Prostate gland (tissue), 2 donors: Measurements from ENCODE around the gene SMAD9. TPM values are rescaled to one million over a fixed set of nuclear protein-coding genes. Genes with fewer than 3 reads are reported as not detected.

ENCODE experiments used
- DNase-seq: peaks from one replicate; pipeline ENCODE4 v3.0.0-alpha.2; 2019; ENCODE audit warnings: low spot score
- H3K27ac ChIP-seq, 2 donors: fragments of 200-600 bp; sonication (generic); 2 replicates each; pipeline ENCODE4 v1.5.1; 2017 to 2019
- H3K27me3 ChIP-seq: fragments of 200-600 bp; sonication (generic); replicated peaks from 2 replicates; pipeline ENCODE4 v1.5.1; 2019; ENCODE audit not compliant: insufficient read depth
- H3K36me3 ChIP-seq, 2 donors: fragments of 200-600 bp; sonication (generic); 1 replicate in 1 of 2; 2 replicates in 1 of 2; pipeline versions ENCODE4 v1.5.1 to v1.8.1; 2017 to 2019
- H3K4me1 ChIP-seq: fragments of 200-600 bp; sonication (generic); replicated peaks from 2 replicates; pipeline ENCODE4 v1.5.1; 2019
- H3K4me3 ChIP-seq, 2 donors: fragments of 200-600 bp; sonication (generic); 2 replicates each; pipeline ENCODE4 v1.5.1; 2017 to 2019
- H3K9me3 ChIP-seq: fragments of 200-600 bp; sonication (generic); 2 replicates; pipeline ENCODE4 v1.5.1; 2017
- CTCF ChIP-seq, 4 experiments: fragments of 200-600 bp in 2 of 4; fragments of 450-650 bp in 2 of 4; sonication (generic) in 2 of 4; IDR thresholded peaks; 1 replicate in 3 of 4; 2 replicates in 1 of 4; pipeline ENCODE4 v1.5.1; 2016 to 2019; ENCODE audit warnings: antibody characterized with exemption in 4 of 4, mild to moderate bottlenecking in 2 of 4, moderate library complexity in 2 of 4
- POLR2A ChIP-seq: fragments of 450-650 bp; IDR thresholded peaks from one replicate; pipeline ENCODE4 v1.6.1; 2016; ENCODE audit warnings: antibody characterized with exemption, mild to moderate bottlenecking
- POLR2AphosphoS5 ChIP-seq: sonication (generic); formaldehyde crosslinking; IDR thresholded peaks from one replicate; pipeline ENCODE4 v1.6.1; 2017; ENCODE audit warnings: antibody characterized with exemption
- WGBS: methylation state at CpG from one replicate; pipeline ENCODE4 v1.1.5; 2018; 5-methylcytosine and 5-hydroxymethylcytosine counted together
- intact Hi-C: fragments of 100-400 bp; cut with DNase I; formaldehyde crosslinking; loops from one replicate; pipeline ENCODE4 v1.14.2; 2022
- total RNA-seq, 2 donors: library from RNA; depleted of rRNA; stranded (reverse); fragments of >200 nt; gene quantifications; one replicate each; pipeline ENCODE4 v1.1.0, GENCODE V29; 2016

SMAD9 gene
- total RNA-seq, 2 donors from 2014 or later: 25.1 to 30.7 TPM

- no peak overlapping the region for H3K27ac ChIP-seq
- TF ChIP-seq POLR2A (no peak), POLR2AphosphoS5 (no peak), CTCF (IDR thresholded peaks at IDR 0.05) (no peak)
- no peaks in the 10 kb centered on the region for H3K36me3 ChIP-seq
- no peaks in the 10 kb centered on the region for H3K27me3 ChIP-seq
- H3K4me1 ChIP-seq: no peaks in the 10 kb centered on the region
- H3K4me3 ChIP-seq: no peak overlapping the region
- WGBS: 62% methylated on average over 3 of the region's 3 CpGs
- DNase-seq: no peak
- no peaks in the 10 kb centered on the region for H3K9me3 ChIP-seq
- intact Hi-C loops: no loop called here
Observed at GRCh38 chr13:36840718-36841250, 79.3 kb downstream of the SMAD9 start.

GRCh38 chr13:36839981-36840380 is 80.1 kb downstream of the SMAD9 start:
- Histone ChIP-seq H3K9me3 (no peaks in the 10 kb centered on the region), H3K27me3 (no peaks in the 10 kb centered on the region), H3K4me1 (no peaks in the 10 kb centered on the region), H3K36me3 (no peaks in the 10 kb centered on the region), H3K4me3 (no peak overlapping the region), H3K27ac (no peak overlapping the region)
- intact Hi-C loops: no loop called here
- WGBS: 92% methylated on average over 12 of the region's 12 CpGs
- no peak for TF ChIP-seq CTCF (IDR thresholded peaks at IDR 0.05)
- TF ChIP-seq POLR2AphosphoS5: no peak
- DNase-seq: no peak

DNA sequence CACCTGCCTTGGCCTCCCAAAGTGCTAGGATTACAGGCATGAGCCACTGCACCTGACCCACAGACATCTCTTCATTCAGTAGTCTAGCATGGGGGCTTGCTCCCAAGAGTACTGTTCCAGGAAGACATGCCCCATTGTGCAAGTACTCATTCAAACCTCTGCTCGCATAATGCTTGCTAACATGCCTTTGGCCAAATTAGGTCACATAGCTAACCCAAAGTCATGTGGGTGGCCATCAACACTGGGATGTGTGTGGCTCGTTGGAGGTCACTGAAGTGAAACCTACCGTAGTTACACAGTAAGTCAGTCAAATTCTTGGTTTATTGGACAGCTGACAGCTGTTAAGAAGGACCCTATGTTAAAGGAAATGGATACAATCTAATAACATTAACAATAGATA is 80.8 kb downstream of the SMAD9 start:
- H3K4me1 ChIP-seq: no peaks in the 10 kb centered on the region
- intact Hi-C loops: no loop called here
- no peak overlapping the region for H3K4me3 ChIP-seq
- 60% methylated on average over 3 of the region's 3 CpGs for WGBS
- H3K27ac ChIP-seq: no peak overlapping the region
- DNase-seq: no peak
- H3K36me3 ChIP-seq: no peaks in the 10 kb centered on the region
- H3K27me3 ChIP-seq: no peaks in the 10 kb centered on the region
- H3K9me3 ChIP-seq: no peaks in the 10 kb centered on the region
- TF ChIP-seq POLR2AphosphoS5: no peak
- TF ChIP-seq CTCF (IDR thresholded peaks at IDR 0.05): no peak
- TF ChIP-seq POLR2A: no peak

GRCh38 chr13:36837354-36838092 is 82.5 kb downstream of the SMAD9 start:
- intact Hi-C loops: no loop called here
- Histone ChIP-seq H3K4me1 (no peaks in the 10 kb centered on the region), H3K27ac (no peak overlapping the region), H3K4me3 (no peak overlapping the region), H3K27me3 (no peaks in the 10 kb centered on the region), H3K36me3 (no peaks in the 10 kb centered on the region), H3K9me3 (no peaks in the 10 kb centered on the region)
- WGBS: 59% methylated on average over 4 of the region's 4 CpGs
- TF ChIP-seq CTCF (IDR thresholded peaks at IDR 0.05): no peak
- TF ChIP-seq POLR2A: no peak
- TF ChIP-seq POLR2AphosphoS5: no peak
- DNase-seq: no peak

DNA sequence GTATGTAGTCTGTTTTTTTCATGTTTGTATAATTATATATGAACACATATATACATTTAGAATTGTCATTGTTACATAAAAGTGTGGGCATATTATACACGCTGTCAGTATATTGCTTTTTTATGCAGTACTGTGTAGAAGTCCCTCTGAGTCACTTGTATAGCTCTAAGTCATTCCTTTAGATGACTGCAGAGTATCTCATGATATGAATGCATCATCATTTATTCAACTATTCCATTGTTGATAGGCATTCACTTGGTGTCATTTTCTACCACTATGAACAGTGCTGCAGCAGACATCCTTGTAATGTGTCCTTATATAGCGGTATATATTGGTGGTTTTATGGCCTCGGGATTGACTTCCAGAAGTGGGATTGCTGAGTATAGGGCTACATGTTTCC is 85.7 kb downstream of the SMAD9 start:
- intact Hi-C loops: no loop called here
- no peaks in the 10 kb centered on the region for H3K4me1 ChIP-seq
- no peak overlapping the region for H3K4me3 ChIP-seq
- H3K27me3 ChIP-seq: no peaks in the 10 kb centered on the region
- TF ChIP-seq POLR2AphosphoS5 (no peak), POLR2A (no peak), CTCF (IDR thresholded peaks at IDR 0.05) (no peak)
- no peaks in the 10 kb centered on the region for H3K9me3 ChIP-seq
- no peak overlapping the region for H3K27ac ChIP-seq
- DNase-seq: no peak
- no peaks in the 10 kb centered on the region for H3K36me3 ChIP-seq
- WGBS: 96% methylated on average over 3 of the region's 3 CpGs
